ENCODE results near the gene ADA. TPM values are rescaled to one million over a fixed set of nuclear protein-coding genes. Genes with fewer than 3 reads are reported as not detected.

Gene ADA
- polyA plus RNA-seq, 1 donor (not counting 4 experiments of a cell fraction or from before 2014, with no cell fraction given): 21.4 TPM

DNA sequence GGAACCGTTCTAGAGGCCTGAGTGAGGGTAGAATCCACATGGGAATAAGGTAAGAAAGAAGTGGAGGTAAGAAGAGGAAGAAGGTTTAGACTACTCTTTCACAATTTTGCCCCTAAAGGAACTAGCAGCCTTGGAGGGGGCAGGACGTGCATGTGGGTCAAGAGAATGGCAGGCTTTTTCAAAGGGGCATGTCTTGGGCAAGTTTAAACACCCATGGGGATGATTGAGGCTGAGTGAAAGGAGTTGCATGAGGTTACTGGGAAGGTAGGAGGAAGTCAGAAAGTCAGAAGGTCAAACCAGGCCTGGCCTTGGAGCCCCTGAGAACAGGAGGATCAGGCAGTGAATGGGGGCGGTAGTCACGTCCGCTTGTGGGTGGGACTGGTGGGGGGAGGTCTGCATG, 10.2 kb downstream of the ADA start:
- Histone ChIP-seq H2AFZ (ENCODE audit: control insufficient read depth, low read length) (peak overlapping the region; percentile 46), H3K9me3 (ENCODE audit: control insufficient read depth, low read depth, low read length) (peaks cover 3% of the 10 kb centered on the region), H3K4me2 (ENCODE audit: control insufficient read depth, extremely low read depth, insufficient read depth, low read depth, low read length) (no peak overlapping the region), H3K9ac (ENCODE audit: control insufficient read depth, extremely low read depth, insufficient read depth, low read length) (no peak overlapping the region), H3K27ac (ENCODE audit: control insufficient read depth, insufficient read depth, low read length) (peak overlapping the region; percentile 26), H3K79me2 (ENCODE audit: control insufficient read depth, insufficient read depth, low read length) (no peaks in the 10 kb centered on the region), H4K20me1 (ENCODE audit: control insufficient read depth, extremely low read depth, insufficient read depth, low read length) (no peaks in the 10 kb centered on the region), H3K4me3 (ENCODE audit: control insufficient read depth in 2 of 3, extremely low read depth in 1 of 3, insufficient read depth in 2 of 3, low read depth in 1 of 3, low read length in 3 of 3) (no peak overlapping the region), H3K4me1 (ENCODE audit: control insufficient read depth, extremely low read depth, insufficient read depth, low read length) (peaks cover 38% of the 10 kb centered on the region), H3K9me1 (ENCODE audit: control insufficient read depth, extremely low read depth, insufficient read depth, low read length) (peaks cover 6% of the 10 kb centered on the region), H3K27me3 (ENCODE audit: control insufficient read depth, extremely low read depth, insufficient read depth, low read length) (no peaks in the 10 kb centered on the region), H3K36me3 (ENCODE audit: control insufficient read depth in 2 of 2, extremely low read depth in 1 of 2, insufficient read depth in 2 of 2, low read length in 2 of 2) (peaks cover 0 to 1% of the 10 kb centered on the region in 2 experiments)
- dilution Hi-C loops (cut with MboI; ENCODE audit: extremely low pct_ligation_motif_present, low sequenced_read_pairs): no loop called here
- TF ChIP-seq, protein P1, sequence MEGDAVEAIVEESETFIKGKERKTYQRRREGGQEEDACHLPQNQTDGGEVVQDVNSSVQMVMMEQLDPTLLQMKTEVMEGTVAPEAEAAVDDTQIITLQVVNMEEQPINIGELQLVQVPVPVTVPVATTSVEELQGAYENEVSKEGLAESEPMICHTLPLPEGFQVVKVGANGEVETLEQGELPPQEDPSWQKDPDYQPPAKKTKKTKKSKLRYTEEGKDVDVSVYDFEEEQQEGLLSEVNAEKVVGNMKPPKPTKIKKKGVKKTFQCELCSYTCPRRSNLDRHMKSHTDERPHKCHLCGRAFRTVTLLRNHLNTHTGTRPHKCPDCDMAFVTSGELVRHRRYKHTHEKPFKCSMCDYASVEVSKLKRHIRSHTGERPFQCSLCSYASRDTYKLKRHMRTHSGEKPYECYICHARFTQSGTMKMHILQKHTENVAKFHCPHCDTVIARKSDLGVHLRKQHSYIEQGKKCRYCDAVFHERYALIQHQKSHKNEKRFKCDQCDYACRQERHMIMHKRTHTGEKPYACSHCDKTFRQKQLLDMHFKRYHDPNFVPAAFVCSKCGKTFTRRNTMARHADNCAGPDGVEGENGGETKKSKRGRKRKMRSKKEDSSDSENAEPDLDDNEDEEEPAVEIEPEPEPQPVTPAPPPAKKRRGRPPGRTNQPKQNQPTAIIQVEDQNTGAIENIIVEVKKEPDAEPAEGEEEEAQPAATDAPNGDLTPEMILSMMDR (optimal IDR thresholded peaks at IDR 0.05 in 1 of 3, IDR thresholded peaks at IDR 0.05 in 1 of 3, conservative IDR thresholded peaks at IDR 0.05 in 1 of 3; ENCODE audit: extremely low read depth in 1 of 3, insufficient read depth in 2 of 3, low read length in 3 of 3): no peak
- no peak for TF ChIP-seq EZH2 (IDR thresholded peaks at IDR 0.05; ENCODE audit: low read length)
- no peak for FAIRE-seq
- no peak for DNase-seq (ENCODE audit: low read depth, low spot score)

DNA sequence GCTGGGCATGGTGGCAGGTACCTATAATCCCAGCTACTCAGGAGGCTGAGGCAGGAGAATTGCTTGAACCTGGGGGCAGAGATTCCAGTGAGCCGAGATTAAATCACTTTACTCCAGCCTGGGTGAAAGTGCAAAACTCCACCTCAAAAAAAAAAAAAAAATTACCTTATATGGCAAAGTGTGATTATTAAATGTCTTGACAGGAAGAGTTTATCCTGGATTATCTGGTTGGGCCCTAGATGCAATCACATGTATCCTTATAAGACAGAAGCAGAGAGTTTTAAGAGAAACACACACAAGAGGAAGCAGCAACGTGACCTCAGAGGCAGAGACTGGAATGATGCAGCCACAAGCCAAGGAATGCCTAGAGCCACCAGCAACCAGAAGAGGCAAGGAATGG, 11.0 kb downstream of the ADA start:
- Histone ChIP-seq H3K27me3 (ENCODE audit: control insufficient read depth, extremely low read depth, insufficient read depth, low read length) (no peaks in the 10 kb centered on the region), H3K9me3 (ENCODE audit: control insufficient read depth, low read depth, low read length) (peaks cover 3% of the 10 kb centered on the region), H3K79me2 (ENCODE audit: control insufficient read depth, insufficient read depth, low read length) (no peaks in the 10 kb centered on the region), H2AFZ (ENCODE audit: control insufficient read depth, low read length) (no peak overlapping the region), H3K27ac (ENCODE audit: control insufficient read depth, insufficient read depth, low read length) (no peak overlapping the region), H3K4me3 (ENCODE audit: control insufficient read depth in 2 of 3, extremely low read depth in 1 of 3, insufficient read depth in 2 of 3, low read depth in 1 of 3, low read length in 3 of 3) (no peak overlapping the region), H3K4me2 (ENCODE audit: control insufficient read depth, extremely low read depth, insufficient read depth, low read depth, low read length) (no peak overlapping the region), H3K9ac (ENCODE audit: control insufficient read depth, extremely low read depth, insufficient read depth, low read length) (no peak overlapping the region), H3K36me3 (ENCODE audit: control insufficient read depth in 2 of 2, extremely low read depth in 1 of 2, insufficient read depth in 2 of 2, low read length in 2 of 2) (peaks cover 0 to 1% of the 10 kb centered on the region in 2 experiments), H3K9me1 (ENCODE audit: control insufficient read depth, extremely low read depth, insufficient read depth, low read length) (peaks cover 6% of the 10 kb centered on the region), H4K20me1 (ENCODE audit: control insufficient read depth, extremely low read depth, insufficient read depth, low read length) (no peaks in the 10 kb centered on the region), H3K4me1 (ENCODE audit: control insufficient read depth, extremely low read depth, insufficient read depth, low read length) (peaks cover 36% of the 10 kb centered on the region)
- TF ChIP-seq EZH2 (IDR thresholded peaks at IDR 0.05; ENCODE audit: low read length): no peak
- TF ChIP-seq, protein P1 (optimal IDR thresholded peaks at IDR 0.05 in 1 of 3, IDR thresholded peaks at IDR 0.05 in 1 of 3, conservative IDR thresholded peaks at IDR 0.05 in 1 of 3; ENCODE audit: extremely low read depth in 1 of 3, insufficient read depth in 2 of 3, low read length in 3 of 3): no peak
- dilution Hi-C loops (cut with MboI; ENCODE audit: extremely low pct_ligation_motif_present, low sequenced_read_pairs): no loop called here
- DNase-seq (ENCODE audit: low read depth, low spot score) (no peak), FAIRE-seq (no peak)

Measured in keratinocyte (primary cell).